Measurements from ENCODE around the gene HSD3B7. TPM values are rescaled to one million over a fixed set of nuclear protein-coding genes. Genes with fewer than 3 reads are reported as not detected.

HSD3B7 gene
- total and polyA plus RNA-seq, 2 of the 8 experiments (the other 6 are each of a cell fraction or from before 2014, with no cell fraction given), result 2.9 to 6.6 TPM

- Histone ChIP-seq H2BK5ac (ENCODE audit: low read depth, low read length) (peak overlapping the region; percentile 46; the same call in 1 of the 2 replicates), H2BK20ac (ENCODE audit: low read length) (no peak overlapping the region), H3K27ac (ENCODE audit: low read depth, low read length) (no peak overlapping the region; the same call in 1 of the 2 replicates), H3K4me1 (replicated peaks in 1 of 4; ENCODE audit: control insufficient read depth in 3 of 4, insufficient read depth in 4 of 4, low read length in 3 of 4) (peaks cover 0 to 15% (median 10%) of the 10 kb centered on the region in 4 experiments; a peak in 6 of 7 replicates), H2AK5ac (ENCODE audit: low read depth, low read length) (0 out of 2 replicates have a peak overlapping the region, but pooled peaks have one; percentile 39), H4K20me1 (replicated peaks in 1 of 2; ENCODE audit: control insufficient read depth in 1 of 2, insufficient read depth in 2 of 2, low read length in 2 of 2) (no peaks in the 10 kb centered on the region), H3K9ac (replicated peaks in 1 of 4; ENCODE audit: extremely low read depth in 1 of 4, low read depth in 3 of 4, low read length in 3 of 4) (0 out of 7 replicates have a peak overlapping the region, but pooled peaks of 2 of the 4 experiments have one; percentile 7 to 29), H2BK120ac (replicated peaks; ENCODE audit: low read depth, low read length) (no peak overlapping the region), H3K9me3 (ENCODE audit: insufficient read depth in 2 of 2, low read depth in 1 of 2, low read length in 1 of 2) (no peaks in the 10 kb centered on the region), H3K23me2 (ENCODE audit: low read depth, low read length) (peaks cover 12% of the 10 kb centered on the region), H3K56ac (replicated peaks; ENCODE audit: insufficient read length, low read depth, low read length) (no peak overlapping the region), H2BK15ac (ENCODE audit: low read length) (0 out of 2 replicates have a peak overlapping the region, but pooled peaks have one; percentile 16), H3K4me2 (ENCODE audit: insufficient read depth in 1 of 2, low read depth in 2 of 2, low read length in 2 of 2) (peak overlapping the region; percentile 95 to 100), H3K36me3 (ENCODE audit: control insufficient read depth in 2 of 4, insufficient read depth in 4 of 4, low read length in 3 of 4) (no peaks in the 10 kb centered on the region), H3K23ac (ENCODE audit: insufficient read length) (no peak overlapping the region), H3K4ac (replicated peaks; ENCODE audit: insufficient read length, low read depth, low read length) (peak overlapping the region; percentile 63), H4K91ac (replicated peaks; ENCODE audit: insufficient read length, low read length) (no peak overlapping the region), H2BK12ac (ENCODE audit: low read depth, low read length) (peak overlapping the region; percentile 60; the same call in 1 of the 2 replicates), H3K18ac (ENCODE audit: extremely low read depth, low read length) (peak overlapping the region; percentile 91), H2AFZ (ENCODE audit: low read length) (peak overlapping the region; percentile 68; the same call in 1 of the 2 replicates), H4K8ac (ENCODE audit: extremely low read depth, insufficient read depth, low read length) (no peak overlapping the region), H4K5ac (ENCODE audit: insufficient read length, low read depth, low read length) (peak overlapping the region; percentile 51), H3K14ac (ENCODE audit: insufficient read length) (no peak overlapping the region), H3K79me1 (ENCODE audit: low read depth, low read length) (no peaks in the 10 kb centered on the region), H3K4me3 (ENCODE audit: extremely low read depth in 1 of 4, insufficient read depth in 2 of 4, low read depth in 3 of 4, low read length in 4 of 4) (peak overlapping the region; percentile 53 to 81 (median 64)), H3K79me2 (ENCODE audit: control insufficient read depth in 1 of 2, insufficient read depth in 2 of 2, low read length in 2 of 2) (no peaks in the 10 kb centered on the region), H3K27me3 (replicated peaks in 1 of 4; ENCODE audit: control insufficient read depth in 3 of 4, extremely low read depth in 1 of 4, insufficient read depth in 3 of 4, low read length in 3 of 4) (no peaks in the 10 kb centered on the region; a peak in 1 of 7 replicates)
- POLR2A ChIA-PET (ENCODE audit: partially characterized antibody), result interaction anchor here (0.7 to 2.3 kb wide), 6 partner anchors 10 to 62 kb away, joined by 3 to 20 read pairs (median 4); partner anchors contain the start of genes HSD3B7 and SETD1A
- no peak for DNase-seq (ENCODE audit: low read depth in 1 of 2, low spot score in 2 of 2)
- no peak for FAIRE-seq
- no peak for TF ChIP-seq KDM5A (IDR thresholded peaks at IDR 0.05; ENCODE audit: low read length)
- no peak for TF ChIP-seq TAF1 (IDR thresholded peaks at IDR 0.05; ENCODE audit: low read depth, low read length)
- TF ChIP-seq ASH2L (IDR thresholded peaks at IDR 0.05; ENCODE audit: low read length), result peak; percentile 11
- TF ChIP-seq EZH2 (IDR thresholded peaks at IDR 0.05; ENCODE audit: low read depth, low read length, severe bottlenecking), result no peak
- CTCF ChIA-PET (ENCODE audit: partially characterized antibody), result interaction anchor here (1.1 to 2.0 kb wide), 2 partner anchors 11 to 72 kb away, joined by 4 to 10 read pairs; partner anchors contain the start of gene HSD3B7
- 29% methylated on average over 20 of the region's 23 CpGs; no CpG with 5 or more reads in 1 of the 2 experiments for WGBS, 2 experiments (ENCODE audit: extremely low coverage in 1 of 2, insufficient coverage in 1 of 2, insufficient read length in 1 of 2, insufficient replicate concordance in 2 of 2, low coverage in 1 of 2, low lambda C conversion rate in 2 of 2, missing lambda C conversion rate in 1 of 2)
Measured at GRCh38 chr16:30996324-30996984, 11.4 kb downstream of the HSD3B7 start.

All from H1 (cell line).